ENCODE data around the gene BLVRB. TPM values are rescaled to one million over a fixed set of nuclear protein-coding genes. Genes with fewer than 3 reads are reported as not detected.
"Not testable (repeated sequence)": the region's sequence is repeated elsewhere in the genome, so short reads cannot be mapped to it uniquely, and the experiment has no call there.

Gene BLVRB
- total and polyA plus RNA-seq, 9 donors = 16.8 to 135 (median 75.5) TPM

DNA sequence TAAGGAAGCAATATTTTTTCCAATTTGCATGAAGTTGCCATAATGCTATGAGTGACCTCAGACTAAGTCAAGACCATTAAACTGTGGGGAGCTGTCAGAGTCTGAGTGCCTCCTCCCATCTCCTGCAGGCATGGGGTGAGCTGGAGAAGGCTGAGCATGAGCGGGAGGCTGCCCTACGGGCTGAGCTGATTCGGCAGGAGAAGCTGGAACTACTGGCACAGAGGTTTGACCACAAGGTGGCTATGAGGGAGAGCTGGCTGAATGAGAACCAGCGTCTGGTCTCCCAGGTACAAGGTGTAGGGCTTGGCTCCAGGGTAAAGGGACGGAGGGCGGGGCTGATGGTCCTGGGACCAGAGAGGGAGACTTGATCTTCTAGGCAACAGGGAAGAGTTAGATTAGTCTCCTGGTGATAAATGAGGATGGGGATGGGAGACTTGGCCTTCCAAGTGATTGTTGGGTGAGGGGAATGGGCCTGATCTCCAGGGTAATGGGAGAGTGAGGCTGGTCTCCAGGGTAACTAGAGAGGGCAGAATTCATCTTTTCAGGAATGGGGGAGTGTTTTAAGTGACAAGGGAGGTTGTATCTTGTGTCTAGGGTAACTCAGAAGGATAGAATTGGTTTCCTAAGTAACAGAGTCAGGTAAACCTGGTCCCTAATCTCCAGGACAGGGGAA, 37.2 kb upstream of the BLVRB start:
- H3K36me3 ChIP-seq = no peaks in the 10 kb centered on the region
- no peak for DNase-seq
- 73 to 81% (median 80%) methylated on average over 6 of the region's 6 CpGs for WGBS, 3 donors
- intact Hi-C loops (cut with DNase I) = no loop called here
- H3K27me3 ChIP-seq = no peaks in the 10 kb centered on the region
- no peaks in the 10 kb centered on the region for H3K9me3 ChIP-seq
- H3K4me3 ChIP-seq = no peak overlapping the region
- H3K4me1 ChIP-seq (ENCODE audit: insufficient read depth) = no peaks in the 10 kb centered on the region
- H3K27ac ChIP-seq = no peak overlapping the region
- TF ChIP-seq, protein P1, sequence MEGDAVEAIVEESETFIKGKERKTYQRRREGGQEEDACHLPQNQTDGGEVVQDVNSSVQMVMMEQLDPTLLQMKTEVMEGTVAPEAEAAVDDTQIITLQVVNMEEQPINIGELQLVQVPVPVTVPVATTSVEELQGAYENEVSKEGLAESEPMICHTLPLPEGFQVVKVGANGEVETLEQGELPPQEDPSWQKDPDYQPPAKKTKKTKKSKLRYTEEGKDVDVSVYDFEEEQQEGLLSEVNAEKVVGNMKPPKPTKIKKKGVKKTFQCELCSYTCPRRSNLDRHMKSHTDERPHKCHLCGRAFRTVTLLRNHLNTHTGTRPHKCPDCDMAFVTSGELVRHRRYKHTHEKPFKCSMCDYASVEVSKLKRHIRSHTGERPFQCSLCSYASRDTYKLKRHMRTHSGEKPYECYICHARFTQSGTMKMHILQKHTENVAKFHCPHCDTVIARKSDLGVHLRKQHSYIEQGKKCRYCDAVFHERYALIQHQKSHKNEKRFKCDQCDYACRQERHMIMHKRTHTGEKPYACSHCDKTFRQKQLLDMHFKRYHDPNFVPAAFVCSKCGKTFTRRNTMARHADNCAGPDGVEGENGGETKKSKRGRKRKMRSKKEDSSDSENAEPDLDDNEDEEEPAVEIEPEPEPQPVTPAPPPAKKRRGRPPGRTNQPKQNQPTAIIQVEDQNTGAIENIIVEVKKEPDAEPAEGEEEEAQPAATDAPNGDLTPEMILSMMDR (IDR thresholded peaks at IDR 0.05) = no peak
- no peak for TF ChIP-seq EP300 (IDR thresholded peaks at IDR 0.05)
- no peak for TF ChIP-seq POLR2A (IDR thresholded peaks at IDR 0.05)

GRCh38 chr19:40502081-40502480, 36.5 kb upstream of the BLVRB start:
- DNase-seq = no peak
- WGBS, 3 donors = 82 to 85% (median 83%) methylated on average over 13 of the region's 13 CpGs
- Histone ChIP-seq H3K27me3 (no peaks in the 10 kb centered on the region), H3K36me3 (no peaks in the 10 kb centered on the region), H3K9me3 (no peaks in the 10 kb centered on the region), H3K4me1 (ENCODE audit: insufficient read depth) (no peaks in the 10 kb centered on the region), H3K4me3 (no peak overlapping the region), H3K27ac (no peak overlapping the region)
- intact Hi-C loops (cut with DNase I) = no loop called here
- no peak for TF ChIP-seq POLR2A (IDR thresholded peaks at IDR 0.05)
- no peak for TF ChIP-seq EP300 (IDR thresholded peaks at IDR 0.05)
- TF ChIP-seq, protein P1 (IDR thresholded peaks at IDR 0.05) = no peak

DNA sequence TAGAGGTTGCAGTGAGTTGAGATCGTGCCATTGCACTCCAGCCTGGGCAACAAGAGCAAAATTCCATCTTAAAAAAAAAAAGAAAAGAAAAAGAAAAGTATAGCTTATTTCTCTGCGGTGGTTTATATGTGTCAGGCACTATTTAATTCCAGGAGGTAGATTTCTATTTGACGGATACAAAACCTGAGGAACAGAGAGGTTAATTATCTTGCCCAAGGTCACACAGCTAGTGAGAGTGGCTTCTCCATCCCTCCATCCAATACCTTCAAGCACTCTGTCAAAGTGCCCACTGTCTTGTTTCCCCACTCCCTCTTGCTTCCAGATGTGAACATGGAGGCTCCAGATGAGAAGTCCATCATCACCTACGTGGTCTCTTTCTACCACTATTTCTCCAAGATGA, 36.1 kb upstream of the BLVRB start:
- H3K4me1 ChIP-seq (ENCODE audit: insufficient read depth) = no peaks in the 10 kb centered on the region
- 85 to 90% (median 88%) methylated on average over 4 of the region's 4 CpGs for WGBS, 3 donors
- TF ChIP-seq POLR2A (IDR thresholded peaks at IDR 0.05) = no peak
- no peak for TF ChIP-seq EP300 (IDR thresholded peaks at IDR 0.05)
- TF ChIP-seq, protein P1 (IDR thresholded peaks at IDR 0.05) = no peak
- no peak overlapping the region for H3K27ac ChIP-seq
- no peak for DNase-seq
- H3K4me3 ChIP-seq = no peak overlapping the region
- no peaks in the 10 kb centered on the region for H3K9me3 ChIP-seq
- intact Hi-C loops (cut with DNase I) = no loop called here
- H3K36me3 ChIP-seq = no peaks in the 10 kb centered on the region
- no peaks in the 10 kb centered on the region for H3K27me3 ChIP-seq

- DNase-seq; H3K27ac ChIP-seq; H3K9me3 ChIP-seq; H3K4me3 ChIP-seq; intact Hi-C loops (cut with DNase I); H3K4me1 ChIP-seq (ENCODE audit: insufficient read depth); H3K36me3 ChIP-seq; H3K27me3 ChIP-seq: not testable (repeated sequence)
- 89 to 94% (median 94%) methylated on average over 8 of the region's 8 CpGs for WGBS, 3 donors
These were observed 35.4 kb upstream of the BLVRB start for GRCh38 chr19:40500678-40501530.

- TF ChIP-seq, protein P1 (IDR thresholded peaks at IDR 0.05) = no peak
- TF ChIP-seq EP300 (IDR thresholded peaks at IDR 0.05) (no peak), POLR2A (IDR thresholded peaks at IDR 0.05) (no peak)
- no peaks in the 10 kb centered on the region for H3K4me1 ChIP-seq (ENCODE audit: insufficient read depth)
- 89 to 95% (median 93%) methylated on average over 5 of the region's 5 CpGs for WGBS, 3 donors
- intact Hi-C loops (cut with DNase I) = no loop called here
- H3K27me3 ChIP-seq = no peaks in the 10 kb centered on the region
- H3K4me3 ChIP-seq = no peak overlapping the region
- DNase-seq = no peak
- no peaks in the 10 kb centered on the region for H3K36me3 ChIP-seq
- H3K9me3 ChIP-seq = no peaks in the 10 kb centered on the region
- H3K27ac ChIP-seq = no peak overlapping the region
These were observed 33.8 kb upstream of the BLVRB start for GRCh38 chr19:40499320-40499719.
